Liver (tissue), 9 donors: ENCODE data around the gene MKNK2. TPM values are rescaled to one million over a fixed set of nuclear protein-coding genes. Genes with fewer than 3 reads are reported as not detected.

Experiments
- DNase-seq: peaks from one replicate; pipeline ENCODE4 v3.0.0-alpha.2; 2017; ENCODE audit warnings: low spot score
- H3K27ac ChIP-seq, 2 donors: one replicate each; pipeline ENCODE4 v1.7.0; 2013; ENCODE audit warnings: inconsistent platforms in 2 of 2, low read length in 2 of 2, control low read depth in 1 of 2, low read depth in 1 of 2, mild to moderate bottlenecking in 1 of 2
- H3K27me3 ChIP-seq, 4 donors: one replicate each; pipeline versions ENCODE4 v1.6.1 to v1.7.0; 2013; ENCODE audit warnings: low read length in 3 of 4, inconsistent platforms in 1 of 4, mild to moderate bottlenecking in 1 of 4, moderate library complexity in 1 of 4; ENCODE audit not compliant: control insufficient read depth in 4 of 4, insufficient read depth in 4 of 4
- H3K36me3 ChIP-seq, 4 donors: one replicate each; pipeline versions ENCODE4 v1.6.1 to v1.7.0; 2013; ENCODE audit warnings: low read length in 3 of 4, mild to moderate bottlenecking in 3 of 4, low read depth in 1 of 4, moderate library complexity in 1 of 4; ENCODE audit not compliant: control insufficient read depth in 4 of 4, insufficient read depth in 3 of 4
- H3K4me1 ChIP-seq, 4 donors: one replicate each; pipeline versions ENCODE4 v1.6.1 to v1.7.0; 2013; ENCODE audit warnings: low read length in 3 of 4, mild to moderate bottlenecking in 3 of 4, moderate library complexity in 1 of 4; ENCODE audit not compliant: control insufficient read depth in 4 of 4, insufficient read depth in 4 of 4
- H3K4me3 ChIP-seq, 3 donors: one replicate each; pipeline versions ENCODE4 v1.6.1 to v1.7.0; 2013; ENCODE audit warnings: low read length in 3 of 3, control low read depth in 1 of 3, low read depth in 1 of 3, mild to moderate bottlenecking in 1 of 3
- H3K9ac ChIP-seq, 2 donors: one replicate each; pipeline ENCODE4 v1.7.0; 2013; ENCODE audit warnings: low read length in 2 of 2, mild to moderate bottlenecking in 2 of 2, moderate library complexity in 2 of 2, control low read depth in 1 of 2, low read depth in 1 of 2
- H3K9me3 ChIP-seq, 4 donors: one replicate each; pipeline versions ENCODE4 v1.6.1 to v1.7.0; 2013; ENCODE audit warnings: low read length in 3 of 4; ENCODE audit not compliant: control insufficient read depth in 4 of 4
- ATF3 ChIP-seq: IDR thresholded peaks from 2 replicates; pipeline ENCODE4 v1.6.1; 2016; ENCODE audit warnings: antibody characterized with exemption
- CTCF ChIP-seq: fragments of 150-350 bp; IDR thresholded peaks from 2 replicates; pipeline ENCODE4 v1.5.1; 2017; ENCODE audit warnings: improper control_type of control experiment, low read depth, low read length; ENCODE audit not compliant: missing input control
- EGR1 ChIP-seq, 2 donors: IDR thresholded peaks; 2 replicates each; pipeline ENCODE4 v1.6.1; 2016 to 2018; ENCODE audit warnings: antibody characterized with exemption in 2 of 2, low read depth in 2 of 2
- FOXA1 ChIP-seq: IDR thresholded peaks from 2 replicates; pipeline ENCODE4 v1.6.1; 2016; ENCODE audit warnings: antibody characterized with exemption
- FOXA2 ChIP-seq: IDR thresholded peaks from 2 replicates; pipeline ENCODE4 v1.6.1; 2016; ENCODE audit warnings: antibody characterized with exemption
- GABPA ChIP-seq, 2 donors: IDR thresholded peaks in 1 of 2; conservative IDR thresholded peaks in 1 of 2; 2 replicates each; pipeline ENCODE4 v1.6.1; 2016; ENCODE audit warnings: antibody characterized with exemption in 2 of 2, mild to moderate bottlenecking in 1 of 2, moderate library complexity in 1 of 2
- HNF4A ChIP-seq, 2 donors: conservative IDR thresholded peaks; 2 replicates each; pipeline ENCODE4 v1.6.1; 2016; ENCODE audit warnings: antibody characterized with exemption in 2 of 2, mild to moderate bottlenecking in 2 of 2
- HNF4G ChIP-seq: IDR thresholded peaks from 2 replicates; pipeline ENCODE4 v1.6.1; 2016; ENCODE audit warnings: antibody characterized with exemption
- JUND ChIP-seq, 2 donors: IDR thresholded peaks; 2 replicates each; pipeline ENCODE4 v1.6.1; 2016; ENCODE audit warnings: antibody characterized with exemption in 2 of 2
- RAD21 ChIP-seq, 2 donors: IDR thresholded peaks; 2 replicates each; pipeline ENCODE4 v1.6.1; 2016; ENCODE audit warnings: antibody characterized with exemption in 2 of 2, mild to moderate bottlenecking in 2 of 2
- REST ChIP-seq: IDR thresholded peaks from 2 replicates; pipeline ENCODE4 v1.6.1; 2016; ENCODE audit warnings: antibody characterized with exemption, mild to moderate bottlenecking
- RXRA ChIP-seq, 2 donors: IDR thresholded peaks; 2 replicates each; pipeline ENCODE4 v1.6.1; 2017 to 2018; ENCODE audit warnings: antibody characterized with exemption in 2 of 2, mild to moderate bottlenecking in 1 of 2
- SP1 ChIP-seq: IDR thresholded peaks from 2 replicates; pipeline ENCODE4 v1.6.1; 2018; ENCODE audit warnings: antibody characterized with exemption, mild to moderate bottlenecking
- TAF1 ChIP-seq: conservative IDR thresholded peaks from 2 replicates; pipeline ENCODE4 v1.6.1; 2016; ENCODE audit warnings: antibody characterized with exemption, mild to moderate bottlenecking
- YY1 ChIP-seq: IDR thresholded peaks from 2 replicates; pipeline ENCODE4 v1.6.1; 2016; ENCODE audit warnings: antibody characterized with exemption, mild to moderate bottlenecking
- WGBS: extraction: QIAGEN DNeasy Blood & Tissue Kit; methylation state at CpG from one replicate; pipeline ENCODE4 v1.1.7; 2013; 5-methylcytosine and 5-hydroxymethylcytosine counted together
- polyA plus RNA-seq, 2 donors: library from polyadenylated mRNA; stranded (reverse) in 1 of 2; unstranded in 1 of 2; fragments of 200-250 nt in 1 of 2; fragments of >200 nt in 1 of 2; fragmentation: Nextera tagmentation in 1 of 2; extraction: Ambion mirVana in 1 of 2; gene quantifications; one replicate each; pipeline versions ENCODE4 v1.2.1 to v1.2.3, GENCODE V29; 2013 to 2015
- total RNA-seq, 2 donors: library from RNA; depleted of rRNA; stranded (reverse); fragments of >200 nt; gene quantifications; one replicate each; pipeline ENCODE4 v1.2.3, GENCODE V29; 2014
- donor health status: healthy.
- donor health status: healthy.
- donor health status: healthy.
- donor health status: healthy.
- donor health status: healthy.

MKNK2 gene
- total and polyA plus RNA-seq, 4 donors: 24.7 to 105 (median 46.4) TPM

GRCh38 chr19:2100719-2101061 lies 49.6 kb upstream of the MKNK2 start (continued):
- no peak for TF ChIP-seq GABPA (IDR thresholded peaks at IDR 0.05 in 1 of 2, conservative IDR thresholded peaks at IDR 0.05 in 1 of 2)
- no peak for TF ChIP-seq RXRA (IDR thresholded peaks at IDR 0.05)
- TF ChIP-seq RAD21 (IDR thresholded peaks at IDR 0.05): no peak

- Histone ChIP-seq H3K4me1 (peaks cover 7 to 15% (median 12%) of the 10 kb centered on the region in 4 donors), H3K4me3 (no peak overlapping the region), H3K27ac (no peak overlapping the region), H3K9me3 (no peaks in the 10 kb centered on the region), H3K27me3 (no peaks in the 10 kb centered on the region), H3K9ac (no peak overlapping the region), H3K36me3 (peaks cover 7 to 36% (median 13%) of the 10 kb centered on the region in 4 donors)
- WGBS: 94% methylated on average over 39 of the region's 39 CpGs
- no peak for DNase-seq
- TF ChIP-seq HNF4A (conservative IDR thresholded peaks at IDR 0.05) (no peak), ATF3 (no peak), FOXA1 (no peak), JUND (IDR thresholded peaks at IDR 0.05) (no peak), FOXA2 (no peak), HNF4G (no peak), TAF1 (no peak), EGR1 (IDR thresholded peaks at IDR 0.05; ENCODE audit: low read depth in 2 of 2) (no peak), SP1 (no peak), GABPA (IDR thresholded peaks at IDR 0.05 in 1 of 2, conservative IDR thresholded peaks at IDR 0.05 in 1 of 2) (no peak)
These were observed 49.1 kb upstream of the MKNK2 start for GRCh38 chr19:2099937-2100718.

GRCh38 chr19:2099054-2099501 lies 48.0 kb upstream of the MKNK2 start:
- Histone ChIP-seq H3K9me3 (no peaks in the 10 kb centered on the region), H3K4me3 (no peak overlapping the region), H3K4me1 (peaks cover 7 to 23% (median 15%) of the 10 kb centered on the region in 4 donors), H3K27me3 (no peaks in the 10 kb centered on the region), H3K9ac (no peak overlapping the region), H3K27ac (no peak overlapping the region), H3K36me3 (peaks cover 7 to 34% (median 13%) of the 10 kb centered on the region in 4 donors)
- no peak for DNase-seq
- WGBS: 84% methylated on average over 16 of the region's 16 CpGs
- TF ChIP-seq HNF4A (conservative IDR thresholded peaks at IDR 0.05) (no peak), GABPA (IDR thresholded peaks at IDR 0.05 in 1 of 2, conservative IDR thresholded peaks at IDR 0.05 in 1 of 2) (no peak), ATF3 (no peak), YY1 (no peak), REST (no peak), SP1 (no peak), CTCF (no peak), TAF1 (no peak), FOXA1 (no peak)
